NB4 (cell line): Measurements from ENCODE around the gene SMS.
A peak's percentile ranks its signal among the peaks of the same experiment; 100 is the strongest.
"Not testable (repeated sequence)": the region's sequence is repeated elsewhere in the genome, so short reads cannot be mapped to it uniquely, and the experiment has no call there.

Experiments used
- DNase-seq: peaks from one replicate; pipeline ENCODE4 v3.0.0; 2010; ENCODE audit warnings: low read depth
- H3K4me3 ChIP-seq: one replicate; pipeline ENCODE4 v1.5.1; 2011; ENCODE audit warnings: mild to moderate bottlenecking, low read depth, low read length, moderate library complexity
- MYC ChIP-seq: IDR thresholded peaks from 2 replicates; pipeline ENCODE4 v1.6.1; 2011; ENCODE audit warnings: low read depth, low read length
- POLR2A ChIP-seq: IDR thresholded peaks from 2 replicates; pipeline ENCODE4 v1.6.1; 2011; ENCODE audit warnings: mild to moderate bottlenecking; ENCODE audit not compliant: insufficient read length; ENCODE audit errors: extremely low read depth
- TF ChIP-seq, protein P1 (sequence below): IDR thresholded peaks from one replicate; pipeline ENCODE4 v1.5.1; 2012; ENCODE audit warnings: low read depth, low read length
- TF ChIP-seq, protein P2 (sequence below): IDR thresholded peaks from 2 replicates; pipeline ENCODE4 v1.6.1; 2011; ENCODE audit warnings: low read depth, low read length

The SMS gene

DNA sequence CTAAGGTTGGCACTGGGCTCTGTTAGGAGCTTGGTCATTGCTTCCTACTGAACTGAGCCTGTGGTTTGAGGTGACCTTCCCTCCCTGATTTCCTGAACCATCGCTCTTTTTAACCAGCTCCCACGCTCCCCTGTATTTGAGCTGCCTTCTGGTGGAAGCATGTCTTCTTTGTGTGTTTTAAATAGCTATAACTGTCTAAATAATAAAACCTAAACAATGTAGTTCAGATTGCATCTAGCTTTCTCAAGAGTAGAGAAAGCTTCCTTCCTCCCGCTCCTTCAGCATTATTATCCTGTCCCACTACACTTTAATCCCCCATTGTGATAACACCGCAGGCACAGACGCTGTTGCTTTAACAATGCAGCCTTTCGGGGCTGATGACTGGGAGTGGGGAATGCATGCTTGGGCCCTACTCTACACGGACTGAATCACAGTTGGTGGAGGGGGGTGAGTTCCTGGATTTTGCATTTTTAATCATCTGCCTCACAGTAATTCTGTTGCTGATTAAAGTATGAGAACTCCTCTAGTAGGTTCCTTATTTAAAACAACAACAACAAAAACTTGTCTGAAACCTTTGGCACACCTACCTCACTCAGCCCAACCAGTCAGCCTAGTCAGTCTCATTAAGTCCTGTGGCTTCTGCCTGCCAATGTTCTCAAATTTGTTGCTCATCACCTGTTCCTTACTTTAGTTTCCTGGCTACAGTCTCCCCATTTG, 6.6 kb downstream of the SMS start:
- H3K4me3 ChIP-seq: no peak overlapping the region
- TF ChIP-seq, protein P1, sequence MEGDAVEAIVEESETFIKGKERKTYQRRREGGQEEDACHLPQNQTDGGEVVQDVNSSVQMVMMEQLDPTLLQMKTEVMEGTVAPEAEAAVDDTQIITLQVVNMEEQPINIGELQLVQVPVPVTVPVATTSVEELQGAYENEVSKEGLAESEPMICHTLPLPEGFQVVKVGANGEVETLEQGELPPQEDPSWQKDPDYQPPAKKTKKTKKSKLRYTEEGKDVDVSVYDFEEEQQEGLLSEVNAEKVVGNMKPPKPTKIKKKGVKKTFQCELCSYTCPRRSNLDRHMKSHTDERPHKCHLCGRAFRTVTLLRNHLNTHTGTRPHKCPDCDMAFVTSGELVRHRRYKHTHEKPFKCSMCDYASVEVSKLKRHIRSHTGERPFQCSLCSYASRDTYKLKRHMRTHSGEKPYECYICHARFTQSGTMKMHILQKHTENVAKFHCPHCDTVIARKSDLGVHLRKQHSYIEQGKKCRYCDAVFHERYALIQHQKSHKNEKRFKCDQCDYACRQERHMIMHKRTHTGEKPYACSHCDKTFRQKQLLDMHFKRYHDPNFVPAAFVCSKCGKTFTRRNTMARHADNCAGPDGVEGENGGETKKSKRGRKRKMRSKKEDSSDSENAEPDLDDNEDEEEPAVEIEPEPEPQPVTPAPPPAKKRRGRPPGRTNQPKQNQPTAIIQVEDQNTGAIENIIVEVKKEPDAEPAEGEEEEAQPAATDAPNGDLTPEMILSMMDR: no peak
- TF ChIP-seq, protein P2, sequence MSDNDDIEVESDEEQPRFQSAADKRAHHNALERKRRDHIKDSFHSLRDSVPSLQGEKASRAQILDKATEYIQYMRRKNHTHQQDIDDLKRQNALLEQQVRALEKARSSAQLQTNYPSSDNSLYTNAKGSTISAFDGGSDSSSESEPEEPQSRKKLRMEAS: no peak
- no peak for TF ChIP-seq POLR2A
- TF ChIP-seq MYC: no peak
- DNase-seq: peak; percentile 46

GRCh38 chrX:21947671-21948070, 7.2 kb downstream of the SMS start:
- TF ChIP-seq, protein P2: no peak
- no peak for TF ChIP-seq MYC
- TF ChIP-seq, protein P1: no peak
- no peak for TF ChIP-seq POLR2A
- no peak overlapping the region for H3K4me3 ChIP-seq
- DNase-seq: no peak

GRCh38 chrX:21948897-21949578, 8.5 kb downstream of the SMS start:
- no peak overlapping the region for H3K4me3 ChIP-seq
- TF ChIP-seq MYC (no peak), POLR2A (no peak)
- TF ChIP-seq, protein P2: no peak
- TF ChIP-seq, protein P1: no peak
- DNase-seq: no peak

- TF ChIP-seq, protein P1: no peak
- no peak for DNase-seq
- no peak overlapping the region for H3K4me3 ChIP-seq
Measured at GRCh38 chrX:21949689-21950088, 9.2 kb downstream of the SMS start.

GRCh38 chrX:21950557-21950956, 10.0 kb downstream of the SMS start:
- H3K4me3 ChIP-seq, DNase-seq: not testable (repeated sequence)

DNA sequence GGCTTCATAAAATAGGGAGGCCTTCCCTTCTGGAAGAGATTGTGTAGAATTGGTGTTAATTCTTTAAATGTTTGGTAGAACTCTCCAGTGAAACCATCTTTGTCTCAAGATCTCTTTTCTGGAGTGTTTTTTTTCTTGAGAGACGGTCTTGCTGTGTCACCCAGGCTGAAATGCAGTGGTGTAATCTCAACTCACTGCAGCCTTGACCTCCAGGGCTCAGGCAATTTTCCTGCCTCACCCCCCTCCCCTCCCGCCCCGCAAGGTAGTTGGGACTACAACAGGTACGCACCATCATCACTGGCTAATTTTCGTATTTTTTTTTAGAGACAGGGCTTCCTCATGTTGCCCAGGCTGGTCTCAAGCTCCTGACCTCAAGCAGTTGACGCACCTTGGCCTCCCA, 12.1 kb downstream of the SMS start:
- TF ChIP-seq, protein P2: no peak
- TF ChIP-seq, protein P1: no peak
- no peak for TF ChIP-seq MYC
- no peak for TF ChIP-seq POLR2A
- no peak for DNase-seq
- no peak overlapping the region for H3K4me3 ChIP-seq

GRCh38 chrX:21953195-21953830, 12.8 kb downstream of the SMS start:
- DNase-seq, H3K4me3 ChIP-seq: not testable (repeated sequence)
